Stimulated activated CD8-positive, alpha-beta memory T cell treated with anti-CD3 and anti-CD28 coated beads, Interleukin-15, amount 100 ng/mL, for 48 hours (primary cell): ENCODE measurements around the gene ATP2C1.
"Not testable (repeated sequence)": the region's sequence is repeated elsewhere in the genome, so short reads cannot be mapped to it uniquely, and the experiment has no call there.

ENCODE experiments used
- DNase-seq, 2 donors: peaks; one replicate each; pipeline ENCODE4 v3.0.0-alpha.2; 2020; ENCODE audit warnings: low read depth in 2 of 2

ATP2C1 gene

GRCh38 chr3:131036986-131037385 lies 143.1 kb downstream of the ATP2C1 start:
- DNase-seq = no peak

- DNase-seq = no peak
Measured at GRCh38 chr3:131038326-131038725, 144.4 kb downstream of the ATP2C1 start.

GRCh38 chr3:131042271-131042985 lies 148.5 kb downstream of the ATP2C1 start:
- not testable (repeated sequence) for DNase-seq

GRCh38 chr3:131047582-131047981 lies 153.7 kb downstream of the ATP2C1 start:
- DNase-seq = no peak

- no peak for DNase-seq
Measured at GRCh38 chr3:131048030-131048429, 154.1 kb downstream of the ATP2C1 start.

- no peak for DNase-seq
Measured at GRCh38 chr3:131050001-131050400, 156.1 kb downstream of the ATP2C1 start.

- DNase-seq = no peak
Measured at GRCh38 chr3:131053043-131053859, 159.4 kb downstream of the ATP2C1 start.
